Tibial nerve (tissue), 4 donors: Measurements from ENCODE around the gene PCDHB12. TPM values are rescaled to one million over a fixed set of nuclear protein-coding genes. Genes with fewer than 3 reads are reported as not detected.
"Not testable (repeated sequence)": the region's sequence is repeated elsewhere in the genome, so short reads cannot be mapped to it uniquely, and the experiment has no call there.

Source experiments
- DNase-seq, 2 donors: peaks; one replicate each; pipeline ENCODE4 v3.0.0-alpha.2; 2019; ENCODE audit warnings: low spot score in 2 of 2
- H3K27ac ChIP-seq, 4 donors: fragments of 200-600 bp; sonication (generic) in 3 of 4; one replicate each; pipeline ENCODE4 v1.5.1; 2017 to 2019; ENCODE audit warnings: mild to moderate bottlenecking in 1 of 4
- H3K27me3 ChIP-seq, 2 donors: fragments of 200-600 bp; sonication (generic) in 1 of 2; one replicate each; pipeline versions ENCODE4 v1.5.1 to v1.6.0; 2017 to 2019
- H3K36me3 ChIP-seq, 3 donors: fragments of 200-600 bp; sonication (generic); one replicate each; pipeline ENCODE4 v1.5.1; 2018 to 2019
- H3K4me1 ChIP-seq, 4 donors: fragments of 200-600 bp; sonication (generic) in 3 of 4; one replicate each; pipeline ENCODE4 v1.5.1; 2017 to 2019
- H3K4me3 ChIP-seq, 4 donors: fragments of 200-600 bp; sonication (generic) in 3 of 4; one replicate each; pipeline ENCODE4 v1.5.1; 2017 to 2019; ENCODE audit warnings: mild to moderate bottlenecking in 1 of 4, moderate library complexity in 1 of 4
- H3K9me3 ChIP-seq, 4 donors: fragments of 200-600 bp; sonication (generic) in 3 of 4; one replicate each; pipeline ENCODE4 v1.5.1; 2017 to 2019
- EP300 ChIP-seq, 2 donors: sonication (generic); formaldehyde crosslinking; IDR thresholded peaks; one replicate each; pipeline ENCODE4 v1.6.1; 2017; ENCODE audit warnings: antibody characterized with exemption in 2 of 2, mild to moderate bottlenecking in 1 of 2
- POLR2A ChIP-seq, 2 donors: fragments of 450-650 bp; IDR thresholded peaks; one replicate each; pipeline ENCODE4 v1.6.1; 2017; ENCODE audit warnings: antibody characterized with exemption in 2 of 2, mild to moderate bottlenecking in 2 of 2, moderate library complexity in 2 of 2
- WGBS, 2 donors: methylation state at CpG; one replicate each; pipeline ENCODE4 v1.1.5; 2018; 5-methylcytosine and 5-hydroxymethylcytosine counted together
- total RNA-seq, 4 donors: library from RNA; depleted of rRNA; stranded (reverse); fragments of >200 nt; gene quantifications; one replicate each; pipeline ENCODE4 v1.1.0, GENCODE V29; 2016
- TF ChIP-seq, protein P1 (sequence below), 5 experiments: fragments of 200-600 bp in 3 of 5; fragments of 450-650 bp in 2 of 5; sonication (generic) in 3 of 5; IDR thresholded peaks; one replicate each; pipeline ENCODE4 v1.5.1; 2016 to 2019; ENCODE audit warnings: antibody characterized with exemption in 5 of 5, mild to moderate bottlenecking in 3 of 5, moderate library complexity in 2 of 5

The PCDHB12 gene
- total RNA-seq, 4 donors from 2014 or later: 5.7 to 12.6 (median 12.2) TPM

DNA sequence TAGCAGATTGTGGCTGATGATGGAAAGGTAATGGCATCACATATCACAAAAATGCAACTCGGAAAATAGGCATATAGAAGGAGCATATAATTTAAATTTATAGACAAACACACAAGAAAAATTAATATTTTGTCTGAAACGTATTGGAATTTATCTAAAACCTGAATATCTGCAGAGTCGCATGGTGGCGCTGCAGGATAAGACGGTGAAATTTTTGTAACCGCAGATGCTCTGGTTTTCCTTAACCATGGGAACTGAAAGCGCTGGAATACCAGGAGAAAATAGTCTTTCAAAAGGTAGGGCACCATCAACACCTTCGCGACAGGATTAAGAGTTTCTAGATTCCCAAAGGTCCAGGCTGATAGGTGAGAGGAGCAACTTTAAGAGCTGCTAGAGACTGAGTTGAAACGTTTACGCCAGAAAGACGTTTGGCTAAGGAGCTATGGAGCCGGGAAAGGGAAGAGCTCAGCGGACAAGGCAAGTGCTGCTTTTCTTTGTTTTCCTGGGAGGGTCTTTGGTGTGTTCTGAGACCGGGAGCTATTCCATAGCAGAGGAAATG is 25.7 kb downstream of the PCDHB12 start:
- Histone ChIP-seq H3K36me3 (peaks cover 0 to 10% (median 0%) of the 10 kb centered on the region in 3 donors), H3K27ac (no peak overlapping the region), H3K4me1 (no peaks in the 10 kb centered on the region), H3K4me3 (peak overlapping the region in 1 of 4 donors; percentile 9), H3K27me3 (no peaks in the 10 kb centered on the region), H3K9me3 (peaks cover 4 to 96% (median 48%) of the 10 kb centered on the region in 4 donors)
- 6 to 11% methylated on average over 15 of the region's 15 CpGs for WGBS, 2 donors
- no peak for DNase-seq
- TF ChIP-seq EP300 (IDR thresholded peaks at IDR 0.05) (no peak), POLR2A (IDR thresholded peaks at IDR 0.05) (no peak)
- TF ChIP-seq, protein P1, sequence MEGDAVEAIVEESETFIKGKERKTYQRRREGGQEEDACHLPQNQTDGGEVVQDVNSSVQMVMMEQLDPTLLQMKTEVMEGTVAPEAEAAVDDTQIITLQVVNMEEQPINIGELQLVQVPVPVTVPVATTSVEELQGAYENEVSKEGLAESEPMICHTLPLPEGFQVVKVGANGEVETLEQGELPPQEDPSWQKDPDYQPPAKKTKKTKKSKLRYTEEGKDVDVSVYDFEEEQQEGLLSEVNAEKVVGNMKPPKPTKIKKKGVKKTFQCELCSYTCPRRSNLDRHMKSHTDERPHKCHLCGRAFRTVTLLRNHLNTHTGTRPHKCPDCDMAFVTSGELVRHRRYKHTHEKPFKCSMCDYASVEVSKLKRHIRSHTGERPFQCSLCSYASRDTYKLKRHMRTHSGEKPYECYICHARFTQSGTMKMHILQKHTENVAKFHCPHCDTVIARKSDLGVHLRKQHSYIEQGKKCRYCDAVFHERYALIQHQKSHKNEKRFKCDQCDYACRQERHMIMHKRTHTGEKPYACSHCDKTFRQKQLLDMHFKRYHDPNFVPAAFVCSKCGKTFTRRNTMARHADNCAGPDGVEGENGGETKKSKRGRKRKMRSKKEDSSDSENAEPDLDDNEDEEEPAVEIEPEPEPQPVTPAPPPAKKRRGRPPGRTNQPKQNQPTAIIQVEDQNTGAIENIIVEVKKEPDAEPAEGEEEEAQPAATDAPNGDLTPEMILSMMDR (IDR thresholded peaks at IDR 0.05): no peak

DNA sequence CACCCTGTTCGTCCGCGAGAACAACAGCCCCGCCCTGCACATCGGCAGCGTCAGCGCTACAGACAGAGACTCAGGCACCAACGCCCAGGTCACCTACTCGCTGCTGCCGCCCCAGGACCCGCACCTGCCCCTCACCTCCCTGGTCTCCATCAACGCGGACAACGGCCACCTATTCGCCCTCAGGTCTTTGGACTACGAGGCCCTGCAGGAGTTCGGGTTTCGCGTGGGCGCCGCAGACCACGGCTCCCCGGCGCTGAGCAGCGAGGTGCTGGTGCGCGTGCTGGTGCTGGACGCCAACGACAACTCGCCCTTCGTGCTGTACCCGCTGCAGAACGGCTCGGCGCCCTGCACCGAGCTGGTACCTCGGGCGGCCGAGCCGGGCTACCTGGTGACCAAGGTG is 27.4 kb downstream of the PCDHB12 start:
- peaks cover 4 to 100% (median 55%) of the 10 kb centered on the region in 4 donors for H3K9me3 ChIP-seq
- 30 to 39% methylated on average over 17 to 22 of the region's 40 CpGs for WGBS, 2 donors
- not testable (repeated sequence) for H3K27ac ChIP-seq, H3K36me3 ChIP-seq, H3K27me3 ChIP-seq, H3K4me3 ChIP-seq, H3K4me1 ChIP-seq, DNase-seq

DNA sequence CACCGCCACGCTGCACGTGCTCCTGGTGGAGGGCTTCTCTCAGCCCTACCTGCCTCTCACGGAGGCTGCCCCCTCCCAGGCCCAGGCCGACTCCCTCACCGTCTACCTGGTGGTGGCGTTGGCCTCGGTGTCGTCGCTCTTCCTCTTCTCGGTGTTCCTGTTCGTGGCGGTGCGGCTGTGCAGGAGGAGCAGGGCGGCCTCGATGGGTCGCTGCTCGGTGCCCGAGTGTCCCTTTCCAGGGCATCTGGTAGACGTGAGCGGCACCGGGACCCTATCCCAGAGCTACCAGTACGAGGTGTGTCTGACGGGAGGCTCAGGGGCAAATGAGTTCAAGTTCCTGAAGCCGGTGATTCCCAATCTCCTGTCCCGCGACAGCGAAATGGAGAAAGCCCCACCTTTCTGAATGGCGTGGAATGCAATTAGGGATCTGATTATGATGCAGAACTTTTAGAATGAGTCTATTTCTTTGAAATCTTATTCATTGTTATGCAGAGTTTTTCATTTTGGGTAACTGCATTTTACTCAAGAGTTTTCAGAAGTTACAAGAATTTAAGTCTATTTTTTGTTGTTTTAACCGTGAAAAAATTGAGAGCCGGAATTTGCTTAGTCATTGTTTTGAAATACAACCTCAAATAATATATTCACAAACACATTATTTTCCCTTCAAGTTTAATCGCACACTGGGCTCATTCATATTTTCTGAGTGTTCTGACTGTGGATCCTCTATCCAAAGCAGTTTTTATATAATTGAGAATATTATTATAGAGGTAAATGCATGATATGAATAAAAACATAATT is 28.2 kb downstream of the PCDHB12 start:
- WGBS, 2 donors: 26 to 29% methylated on average over 29 to 32 of the region's 32 CpGs
- TF ChIP-seq, protein P1 (IDR thresholded peaks at IDR 0.05): no peak
- TF ChIP-seq POLR2A (IDR thresholded peaks at IDR 0.05): no peak
- no peak for TF ChIP-seq EP300 (IDR thresholded peaks at IDR 0.05)
- Histone ChIP-seq H3K36me3 (peaks cover 0 to 10% (median 0%) of the 10 kb centered on the region in 3 donors), H3K4me1 (no peaks in the 10 kb centered on the region), H3K27me3 (no peaks in the 10 kb centered on the region), H3K9me3 (peaks cover 4 to 100% (median 57%) of the 10 kb centered on the region in 4 donors), H3K4me3 (no peak overlapping the region), H3K27ac (no peak overlapping the region)
- DNase-seq: no peak

DNA sequence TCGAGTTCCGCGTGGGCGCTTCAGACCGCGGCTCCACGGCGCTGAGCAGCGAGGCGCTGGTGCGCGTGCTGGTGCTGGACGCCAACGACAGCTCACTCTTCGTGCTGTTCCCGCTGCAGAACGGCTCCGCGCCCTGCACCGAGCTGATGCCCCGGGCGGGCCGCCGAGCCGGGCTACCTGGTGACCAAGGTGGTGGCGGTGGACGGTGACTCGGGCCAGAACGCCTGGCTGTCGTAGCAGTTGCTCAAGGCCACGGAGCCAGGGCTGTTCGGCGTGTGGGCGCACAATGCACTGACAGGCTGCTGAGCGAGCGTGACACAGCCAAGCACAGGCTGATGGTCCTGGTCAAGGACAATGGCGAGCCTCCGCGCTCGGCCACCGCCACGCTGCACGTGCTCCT is 33.0 kb downstream of the PCDHB12 start:
- 9 to 25% methylated on average over 9 to 15 of the region's 43 CpGs for WGBS, 2 donors
- no peak overlapping the region for H3K27ac ChIP-seq

DNA sequence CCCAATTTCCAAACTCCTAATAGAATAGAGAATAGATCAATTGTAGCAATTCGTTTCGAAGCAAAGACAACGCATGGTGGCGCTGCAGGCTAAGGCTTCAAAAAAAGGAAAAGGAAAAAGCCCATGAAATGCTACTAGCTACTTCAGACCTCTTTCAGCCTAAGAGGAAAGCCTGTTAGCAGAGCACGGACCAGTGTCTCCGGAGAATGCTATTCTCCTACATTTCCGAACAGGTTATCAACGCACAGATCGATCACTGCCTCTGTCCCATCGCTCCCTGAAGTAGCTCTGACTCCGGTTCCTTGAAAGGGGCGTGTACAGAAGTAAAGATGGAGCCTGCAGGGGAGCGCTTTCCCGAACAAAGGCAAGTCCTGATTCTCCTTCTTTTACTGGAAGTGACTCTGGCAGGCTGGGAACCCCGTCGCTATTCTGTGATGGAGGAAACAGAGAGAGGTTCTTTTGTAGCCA is 36.8 kb downstream of the PCDHB12 start, which contains the start of gene PCDHB15:
TSS of gene PCDHB15 (plus strand) at position 146 of the 468 bp plus-strand sequence. CDS start at position 330, 184 bp downstream.
- no peak for DNase-seq
- Histone ChIP-seq H3K36me3 (peaks cover 0 to 38% (median 0%) of the 10 kb centered on the region in 3 donors), H3K27me3 (no peaks in the 10 kb centered on the region), H3K4me1 (no peaks in the 10 kb centered on the region), H3K9me3 (peaks cover 0 to 100% (median 59%) of the 10 kb centered on the region in 4 donors), H3K4me3 (peak within 1 kb of the TSS in 1 of 4 donors; percentile 16), H3K27ac (no peak within 1 kb of the TSS)
- WGBS, 2 donors: 9 to 12% methylated on average over 16 of the region's 16 CpGs
- no peak for TF ChIP-seq EP300 (IDR thresholded peaks at IDR 0.05)
- TF ChIP-seq, protein P1 (IDR thresholded peaks at IDR 0.05): peak in 3 of 5 experiments; percentile 7 to 33 (median 22)

More for the DNA sequence above, 33.0 kb downstream of the PCDHB12 start:
- Histone ChIP-seq H3K4me1 (no peaks in the 10 kb centered on the region), H3K9me3 (peaks cover 0 to 100% (median 59%) of the 10 kb centered on the region in 4 donors), H3K36me3 (peaks cover 0 to 9% (median 0%) of the 10 kb centered on the region in 3 donors), H3K4me3 (no peak overlapping the region), H3K27me3 (no peaks in the 10 kb centered on the region)
- no peak for DNase-seq
- TF ChIP-seq POLR2A (IDR thresholded peaks at IDR 0.05) (no peak), EP300 (IDR thresholded peaks at IDR 0.05) (no peak)
- TF ChIP-seq, protein P1 (IDR thresholded peaks at IDR 0.05): no peak

DNA sequence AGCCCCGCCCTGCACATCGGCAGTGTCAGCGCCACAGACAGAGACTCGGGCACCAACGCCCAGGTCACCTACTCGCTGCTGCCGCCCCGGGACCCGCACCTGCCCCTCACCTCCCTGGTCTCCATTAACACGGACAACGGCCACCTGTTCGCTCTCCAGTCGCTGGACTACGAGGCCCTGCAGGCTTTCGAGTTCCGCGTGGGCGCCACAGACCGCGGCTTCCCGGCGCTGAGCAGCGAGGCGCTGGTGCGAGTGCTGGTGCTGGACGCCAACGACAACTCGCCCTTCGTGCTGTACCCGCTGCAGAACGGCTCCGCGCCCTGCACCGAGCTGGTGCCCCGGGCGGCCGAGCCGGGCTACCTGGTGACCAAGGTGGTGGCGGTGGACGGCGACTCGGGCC is 38.5 kb downstream of the PCDHB12 start:
- DNase-seq, H3K27me3 ChIP-seq, H3K27ac ChIP-seq, H3K4me1 ChIP-seq, H3K4me3 ChIP-seq: not testable (repeated sequence)
- peaks cover 0 to 100% (median 58%) of the 10 kb centered on the region in 4 donors for H3K9me3 ChIP-seq
- H3K36me3 ChIP-seq: peaks cover 0 to 49% (median 0%) of the 10 kb centered on the region in 3 donors
- 44 to 52% methylated on average over 12 to 16 of the region's 42 CpGs for WGBS, 2 donors

DNA sequence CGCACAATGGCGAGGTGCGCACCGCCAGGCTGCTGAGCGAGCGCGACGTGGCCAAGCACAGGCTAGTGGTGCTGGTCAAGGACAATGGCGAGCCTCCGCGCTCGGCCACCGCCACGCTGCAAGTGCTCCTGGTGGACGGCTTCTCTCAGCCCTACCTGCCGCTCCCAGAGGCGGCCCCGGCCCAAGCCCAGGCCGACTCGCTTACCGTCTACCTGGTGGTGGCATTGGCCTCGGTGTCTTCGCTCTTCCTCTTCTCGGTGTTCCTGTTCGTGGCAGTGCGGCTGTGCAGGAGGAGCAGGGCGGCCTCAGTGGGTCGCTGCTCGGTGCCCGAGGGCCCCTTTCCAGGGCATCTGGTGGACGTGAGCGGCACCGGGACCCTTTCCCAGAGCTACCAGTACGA is 38.9 kb downstream of the PCDHB12 start:
- H3K4me1 ChIP-seq, H3K27me3 ChIP-seq, DNase-seq, H3K27ac ChIP-seq, H3K4me3 ChIP-seq: not testable (repeated sequence)
- WGBS, 2 donors: 55 to 58% methylated on average over 20 to 32 of the region's 34 CpGs
- H3K9me3 ChIP-seq: peaks cover 0 to 100% (median 57%) of the 10 kb centered on the region in 4 donors
- peaks cover 0 to 49% (median 0%) of the 10 kb centered on the region in 3 donors for H3K36me3 ChIP-seq
